Stimulated activated effector memory CD8-positive, alpha-beta T cell treated with anti-CD3 and anti-CD28 coated beads, Interleukin-12 subunit alpha, Interleukin-12 subunit beta, amount 100 ng/mL, for 72 hours (primary cell): ENCODE data around the gene VSTM4.
A peak's percentile ranks its signal among the peaks of the same experiment; 100 is the strongest.

Experiments used
- ATAC-seq: fragments of 150-1000 bp; cut with Tn5 transposase; 2 replicates; pipeline ENCODE4 v1.10.0; 2021
- DNase-seq, 2 donors: peaks; one replicate each; pipeline ENCODE4 v3.0.0; 2021 to 2022; ENCODE audit warnings: low spot score in 2 of 2
- H3K27ac Mint-ChIP-seq: one replicate; pipeline ENCODE4 v1.8.0; 2022; ENCODE audit warnings: mild to moderate bottlenecking, mixed read lengths
- H3K36me3 Mint-ChIP-seq: one replicate; pipeline ENCODE4 v1.8.0; 2022; ENCODE audit warnings: mild to moderate bottlenecking, mixed read lengths
- H3K4me1 Mint-ChIP-seq: one replicate; pipeline ENCODE4 v1.8.0; 2022; ENCODE audit warnings: mixed read lengths
- H3K4me3 Mint-ChIP-seq: one replicate; pipeline ENCODE4 v1.8.0; 2022; ENCODE audit warnings: mild to moderate bottlenecking, mixed read lengths
- H3K9me3 Mint-ChIP-seq: one replicate; pipeline ENCODE4 v1.8.0; 2022; ENCODE audit warnings: mixed read lengths

VSTM4 gene

GRCh38 chr10:49115015-49115795, at the start of gene VSTM4:
Gene VSTM4 (minus strand): TSS chr10:49115522. CDS start chr10:49115485, 37 bp downstream.
- Mint-ChIP-seq H3K9me3 (no peaks in the 10 kb centered on the region), H3K27ac (no peak within 1 kb of the TSS), H3K4me1 (no peaks in the 10 kb centered on the region), H3K36me3 (no peaks in the 10 kb centered on the region), H3K4me3 (peak within 1 kb of the TSS; percentile 53)
- ATAC-seq: peak; percentile 56
- no peak for DNase-seq

- DNase-seq: no peak
Measured at GRCh38 chr10:49164559-49165188, 49.4 kb upstream of the VSTM4 start.

GRCh38 chr10:49163741-49164140, 48.4 kb upstream of the VSTM4 start:
- Mint-ChIP-seq H3K27ac (peak overlapping the region; percentile 88), H3K4me1 (peaks cover 70% of the 10 kb centered on the region), H3K9me3 (no peaks in the 10 kb centered on the region), H3K4me3 (no peak overlapping the region), H3K36me3 (peaks cover 100% of the 10 kb centered on the region)
- ATAC-seq (no peak), DNase-seq (no peak)

More at GRCh38 chr10:49164559-49165188, 49.4 kb upstream of the VSTM4 start:
- H3K36me3 Mint-ChIP-seq: peaks cover 100% of the 10 kb centered on the region
- peak overlapping the region; percentile 88 for H3K27ac Mint-ChIP-seq
- no peak overlapping the region for H3K4me3 Mint-ChIP-seq
- no peaks in the 10 kb centered on the region for H3K9me3 Mint-ChIP-seq
- peak; percentile 71 for ATAC-seq
- peaks cover 70% of the 10 kb centered on the region for H3K4me1 Mint-ChIP-seq

- ATAC-seq: no peak
- H3K27ac Mint-ChIP-seq: peak overlapping the region; percentile 71
- no peaks in the 10 kb centered on the region for H3K9me3 Mint-ChIP-seq
- no peak for DNase-seq
- H3K4me3 Mint-ChIP-seq: no peak overlapping the region
- H3K4me1 Mint-ChIP-seq: peaks cover 63% of the 10 kb centered on the region
- H3K36me3 Mint-ChIP-seq: peaks cover 100% of the 10 kb centered on the region
Measured at GRCh38 chr10:49162761-49163310, 47.5 kb upstream of the VSTM4 start.

- ATAC-seq: peak; percentile 31
- no peaks in the 10 kb centered on the region for H3K9me3 Mint-ChIP-seq
- no peak for DNase-seq
- peaks cover 65% of the 10 kb centered on the region for H3K4me1 Mint-ChIP-seq
- H3K4me3 Mint-ChIP-seq: no peak overlapping the region
- H3K36me3 Mint-ChIP-seq: peaks cover 100% of the 10 kb centered on the region
- H3K27ac Mint-ChIP-seq: peak overlapping the region; percentile 71
Measured at GRCh38 chr10:49162063-49162462, 46.7 kb upstream of the VSTM4 start.

GRCh38 chr10:49161411-49161997, 46.2 kb upstream of the VSTM4 start:
- Mint-ChIP-seq H3K4me3 (no peak overlapping the region), H3K9me3 (no peaks in the 10 kb centered on the region), H3K4me1 (peaks cover 65% of the 10 kb centered on the region), H3K36me3 (peaks cover 100% of the 10 kb centered on the region), H3K27ac (peak overlapping the region; percentile 71)
- ATAC-seq (no peak), DNase-seq (no peak)

GRCh38 chr10:49160814-49161213, 45.5 kb upstream of the VSTM4 start:
- Mint-ChIP-seq H3K4me1 (peaks cover 60% of the 10 kb centered on the region), H3K9me3 (no peaks in the 10 kb centered on the region), H3K36me3 (peaks cover 100% of the 10 kb centered on the region), H3K4me3 (no peak overlapping the region), H3K27ac (no peak overlapping the region)
- DNase-seq: no peak
- no peak for ATAC-seq

GRCh38 chr10:49160110-49160509, 44.8 kb upstream of the VSTM4 start:
- peaks cover 100% of the 10 kb centered on the region for H3K36me3 Mint-ChIP-seq
- no peak overlapping the region for H3K4me3 Mint-ChIP-seq
- ATAC-seq: no peak
- H3K27ac Mint-ChIP-seq: peak overlapping the region; percentile 11
- no peak for DNase-seq
- H3K9me3 Mint-ChIP-seq: no peaks in the 10 kb centered on the region
- peaks cover 53% of the 10 kb centered on the region for H3K4me1 Mint-ChIP-seq

- ATAC-seq: no peak
- H3K27ac Mint-ChIP-seq: no peak overlapping the region
- H3K9me3 Mint-ChIP-seq: no peaks in the 10 kb centered on the region
- peaks cover 43% of the 10 kb centered on the region for H3K4me1 Mint-ChIP-seq
- no peak overlapping the region for H3K4me3 Mint-ChIP-seq
- peaks cover 100% of the 10 kb centered on the region for H3K36me3 Mint-ChIP-seq
- DNase-seq: no peak
Measured at GRCh38 chr10:49158915-49159314, 43.6 kb upstream of the VSTM4 start.

GRCh38 chr10:49158404-49158803, 43.1 kb upstream of the VSTM4 start:
- H3K36me3 Mint-ChIP-seq: peaks cover 99% of the 10 kb centered on the region
- DNase-seq (no peak), ATAC-seq (no peak)
- H3K9me3 Mint-ChIP-seq: no peaks in the 10 kb centered on the region
- H3K4me3 Mint-ChIP-seq: no peak overlapping the region
- H3K27ac Mint-ChIP-seq: no peak overlapping the region
- H3K4me1 Mint-ChIP-seq: peaks cover 43% of the 10 kb centered on the region

GRCh38 chr10:49157229-49157628, 41.9 kb upstream of the VSTM4 start:
- Mint-ChIP-seq H3K27ac (peak overlapping the region; percentile 4), H3K9me3 (no peaks in the 10 kb centered on the region), H3K36me3 (peaks cover 97% of the 10 kb centered on the region), H3K4me3 (no peak overlapping the region), H3K4me1 (peaks cover 38% of the 10 kb centered on the region)
- peak; percentile 39 for ATAC-seq
- no peak for DNase-seq

- DNase-seq (no peak), ATAC-seq (no peak)
- Mint-ChIP-seq H3K9me3 (no peaks in the 10 kb centered on the region), H3K4me3 (no peak overlapping the region), H3K4me1 (peaks cover 30% of the 10 kb centered on the region), H3K36me3 (peaks cover 89% of the 10 kb centered on the region), H3K27ac (peak overlapping the region; percentile 84)
Measured at GRCh38 chr10:49154641-49155040, 39.3 kb upstream of the VSTM4 start.

- H3K27ac Mint-ChIP-seq: peak overlapping the region; percentile 84
- no peak overlapping the region for H3K4me3 Mint-ChIP-seq
- DNase-seq: no peak
- peaks cover 30% of the 10 kb centered on the region for H3K4me1 Mint-ChIP-seq
- peaks cover 82% of the 10 kb centered on the region for H3K36me3 Mint-ChIP-seq
- no peaks in the 10 kb centered on the region for H3K9me3 Mint-ChIP-seq
- ATAC-seq: peak; percentile 33
Measured at GRCh38 chr10:49153971-49154370, 38.6 kb upstream of the VSTM4 start.

GRCh38 chr10:49153115-49153514, 37.8 kb upstream of the VSTM4 start:
- Mint-ChIP-seq H3K36me3 (peaks cover 73% of the 10 kb centered on the region), H3K9me3 (peaks cover 4% of the 10 kb centered on the region), H3K4me1 (peaks cover 30% of the 10 kb centered on the region), H3K27ac (peak overlapping the region; percentile 84), H3K4me3 (no peak overlapping the region)
- ATAC-seq: peak; percentile 7
- no peak for DNase-seq

GRCh38 chr10:49152663-49153062, 37.3 kb upstream of the VSTM4 start:
- DNase-seq (no peak), ATAC-seq (peak; percentile 66)
- H3K4me1 Mint-ChIP-seq: peaks cover 27% of the 10 kb centered on the region
- H3K27ac Mint-ChIP-seq: peak overlapping the region; percentile 84
- peaks cover 69% of the 10 kb centered on the region for H3K36me3 Mint-ChIP-seq
- peaks cover 4% of the 10 kb centered on the region for H3K9me3 Mint-ChIP-seq
- no peak overlapping the region for H3K4me3 Mint-ChIP-seq
